ENCODE data around the gene SLC26A11.
"Not testable (repeated sequence)": the region's sequence is repeated elsewhere in the genome, so short reads cannot be mapped to it uniquely, and the experiment has no call there.

Gene SLC26A11

GRCh38 chr17:80196652-80197051 is 23.6 kb upstream of the SLC26A11 start:
- no peak for DNase-seq

- no peak for DNase-seq
Measured at GRCh38 chr17:80198144-80198661, 22.0 kb upstream of the SLC26A11 start.

GRCh38 chr17:80199295-80199694 is 20.9 kb upstream of the SLC26A11 start:
- DNase-seq, result not testable (repeated sequence)

- DNase-seq, result no peak
Measured at GRCh38 chr17:80201446-80201845, 18.8 kb upstream of the SLC26A11 start.

- no peak for DNase-seq
Measured at GRCh38 chr17:80202197-80202596, 18.0 kb upstream of the SLC26A11 start.

GRCh38 chr17:80203471-80203963 is 16.7 kb upstream of the SLC26A11 start:
- no peak for DNase-seq

GRCh38 chr17:80204626-80205468 is 15.4 kb upstream of the SLC26A11 start:
- DNase-seq, result no peak

- DNase-seq, result no peak
Measured at GRCh38 chr17:80205811-80206210, 14.4 kb upstream of the SLC26A11 start.

- DNase-seq, result no peak
Measured at GRCh38 chr17:80208050-80208449, 12.2 kb upstream of the SLC26A11 start.

GRCh38 chr17:80209765-80210164 is 10.5 kb upstream of the SLC26A11 start:
- no peak for DNase-seq

GRCh38 chr17:80210348-80211108 is 9.7 kb upstream of the SLC26A11 start:
- no peak for DNase-seq

- DNase-seq, result no peak
Measured at GRCh38 chr17:80212109-80212508, 8.1 kb upstream of the SLC26A11 start.

GRCh38 chr17:80212511-80212910 is 7.7 kb upstream of the SLC26A11 start:
- DNase-seq, result no peak

GRCh38 chr17:80212962-80213642 is 7.1 kb upstream of the SLC26A11 start:
- peak in 1 of 2 donors; percentile 44 for DNase-seq

- DNase-seq, result no peak
Measured at GRCh38 chr17:80213643-80213975, 6.6 kb upstream of the SLC26A11 start.

GRCh38 chr17:80214012-80214877 is 6.0 kb upstream of the SLC26A11 start:
- no peak for DNase-seq

GRCh38 chr17:80214878-80215210 is 5.4 kb upstream of the SLC26A11 start:
- DNase-seq, result no peak

- no peak for DNase-seq
Measured at GRCh38 chr17:80216473-80217456, 3.5 kb upstream of the SLC26A11 start.

- no peak for DNase-seq
Measured at GRCh38 chr17:80217703-80218362, 2.4 kb upstream of the SLC26A11 start.

- DNase-seq, result no peak
Measured at GRCh38 chr17:80218391-80218790, 1.8 kb upstream of the SLC26A11 start.
